Measurements from ENCODE around the gene SYCE3.

SYCE3 gene

DNA sequence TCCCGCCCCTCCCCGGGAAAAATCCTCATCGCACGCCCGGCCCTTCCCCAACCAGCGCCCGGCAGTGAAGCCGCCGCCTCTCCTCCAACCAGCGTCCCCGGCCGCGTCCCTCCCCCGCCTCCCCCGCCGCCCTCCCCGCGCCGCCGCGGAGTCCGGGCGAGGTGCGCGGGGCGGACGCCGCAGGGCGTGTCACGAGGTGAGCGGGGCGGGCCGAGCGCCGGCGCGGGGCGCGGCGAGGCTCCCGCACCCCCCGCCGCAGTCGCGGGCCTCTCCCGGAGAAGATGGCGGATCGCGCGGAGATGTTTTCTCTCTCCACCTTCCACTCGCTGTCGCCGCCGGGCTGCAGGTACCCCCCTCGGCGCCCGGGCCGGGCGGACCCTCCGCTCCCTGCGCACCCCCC is 37.8 kb upstream of the SYCE3 start, which contains the start of gene MAPK8IP2:
TSS of gene MAPK8IP2 (plus strand) at position 256 of the 400 bp plus-strand sequence. CDS start at position 282, 26 bp downstream.
- DNase-seq, result no peak

DNA sequence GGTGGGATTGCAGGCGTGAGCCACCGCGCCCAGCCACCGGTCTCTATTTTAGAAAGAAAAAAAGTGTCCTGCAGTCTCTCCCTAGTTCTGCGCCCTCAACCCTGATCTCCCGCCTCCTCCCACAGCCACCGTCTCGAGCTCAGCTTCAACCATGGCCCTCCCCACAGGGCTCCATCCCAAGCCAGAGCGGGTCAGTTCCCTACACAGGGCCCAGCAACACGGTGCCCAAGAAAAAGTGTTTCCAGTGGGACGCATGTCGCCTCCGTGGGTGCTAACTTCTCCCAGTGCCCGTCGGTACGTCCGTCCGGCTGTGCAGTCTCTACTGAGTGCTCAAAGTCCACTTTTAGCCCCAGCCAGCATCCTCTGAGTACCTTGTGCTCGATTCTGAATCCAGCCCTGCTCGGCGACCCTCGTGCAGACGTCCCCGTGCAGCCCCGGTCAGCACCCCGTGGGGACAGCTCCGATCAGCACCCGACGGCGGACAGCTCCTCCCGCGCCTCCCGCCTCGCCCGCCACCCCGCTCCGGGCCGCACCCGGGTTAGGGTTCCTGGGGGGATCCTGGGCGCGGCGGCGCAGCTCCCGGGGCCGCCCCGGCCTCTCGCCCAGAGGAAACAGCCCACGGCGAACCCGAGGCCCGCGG is 37.2 kb upstream of the SYCE3 start:
- DNase-seq, result peak; percentile 42

DNA sequence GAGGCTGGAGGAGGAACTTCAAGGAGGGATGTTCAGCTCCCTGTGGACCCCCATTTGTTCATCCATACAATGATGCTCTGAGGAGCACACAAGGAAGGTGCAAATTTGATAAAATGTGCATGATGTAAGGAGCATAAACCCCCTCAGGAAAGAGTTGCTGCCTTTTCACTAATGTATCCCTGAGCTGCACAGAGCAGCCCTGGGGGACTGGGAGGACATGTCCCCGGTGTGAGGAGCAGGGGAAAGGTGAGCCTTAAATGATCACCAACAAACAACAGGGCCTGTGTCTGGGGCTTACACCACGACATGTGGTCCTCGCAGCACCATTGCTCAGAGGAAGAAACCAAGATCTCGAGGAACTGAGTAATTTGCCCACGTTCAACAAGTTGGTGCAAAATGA is 34.4 kb upstream of the SYCE3 start:
- DNase-seq, result no peak

DNA sequence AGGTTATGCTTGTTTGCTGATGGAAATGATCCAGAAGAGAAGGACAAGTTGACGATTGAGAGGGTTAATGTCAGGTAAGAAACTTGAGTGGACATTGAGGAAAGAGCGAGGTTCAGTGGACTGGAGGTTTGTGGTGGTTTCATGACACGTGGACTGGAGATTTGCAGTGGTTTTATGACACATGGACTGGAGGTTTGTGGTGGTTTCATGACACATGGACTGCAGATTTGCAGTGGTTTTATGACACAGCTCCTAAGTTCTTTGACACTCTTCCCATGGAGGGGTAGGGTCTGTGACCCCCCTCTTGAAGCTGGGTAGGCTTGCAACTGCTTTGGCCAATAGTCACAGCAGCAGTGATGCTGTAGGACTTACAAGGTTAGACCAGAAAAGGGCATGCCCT is 32.5 kb upstream of the SYCE3 start:
- no peak for DNase-seq

DNA sequence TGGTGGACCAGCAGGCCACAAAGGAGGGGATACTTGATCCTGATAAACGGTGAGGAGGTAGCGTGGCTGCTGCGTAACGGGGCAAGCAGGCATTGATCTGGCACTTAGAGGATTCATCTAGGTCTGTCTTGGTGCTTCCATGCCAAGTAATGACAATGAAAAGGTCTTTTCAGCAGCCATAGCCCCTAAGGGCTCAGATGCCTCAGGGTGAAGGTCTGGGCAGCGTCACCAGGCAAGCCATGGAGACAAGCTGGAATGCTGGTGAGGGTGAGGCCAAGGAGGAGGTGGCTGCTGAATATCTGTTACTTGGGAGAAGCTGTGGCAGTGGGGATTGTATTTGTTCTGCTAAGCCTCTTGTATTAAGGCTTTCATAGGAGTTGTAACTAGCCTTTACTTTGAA is 24.7 kb upstream of the SYCE3 start:
- no peak for DNase-seq

DNA sequence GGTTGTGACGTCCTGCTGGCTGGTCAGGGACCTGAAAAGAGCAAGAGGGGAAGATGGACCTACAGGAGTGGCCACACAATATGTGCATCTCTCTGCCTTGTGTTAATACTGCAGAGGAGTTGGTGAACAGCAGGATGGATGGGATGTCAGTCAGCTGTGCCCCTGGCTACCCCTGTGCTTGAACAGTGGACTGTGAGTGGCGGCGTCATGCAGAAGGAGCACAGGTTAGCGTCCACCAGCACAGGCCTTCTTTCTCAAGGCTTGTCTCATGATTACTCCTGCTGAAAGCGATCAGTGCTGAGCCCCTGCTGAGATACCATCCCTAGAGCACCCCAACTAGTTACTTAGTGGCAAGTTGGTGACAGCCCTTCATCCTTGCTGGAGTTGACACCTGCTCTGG is 23.7 kb upstream of the SYCE3 start:
- DNase-seq, result no peak

DNA sequence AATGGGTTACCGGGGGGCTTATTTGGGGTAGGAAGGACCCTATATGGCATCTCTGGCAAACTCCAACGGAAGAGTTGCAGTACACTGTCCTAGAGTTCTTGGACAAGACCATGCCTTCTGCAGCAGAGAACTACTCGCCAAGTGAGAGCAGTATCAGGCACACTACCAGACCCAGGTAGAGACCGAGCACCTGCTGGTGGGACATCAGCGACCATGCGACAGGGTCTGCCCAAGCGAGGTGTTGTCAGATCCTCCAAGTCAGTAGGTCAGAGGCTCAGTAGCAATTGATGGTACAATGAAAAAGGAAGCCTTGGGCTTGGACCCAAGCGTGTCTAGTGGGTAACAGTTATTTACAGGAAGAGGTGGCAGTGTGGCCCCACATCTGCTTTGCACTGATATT is 23.1 kb upstream of the SYCE3 start:
- no peak for DNase-seq

DNA sequence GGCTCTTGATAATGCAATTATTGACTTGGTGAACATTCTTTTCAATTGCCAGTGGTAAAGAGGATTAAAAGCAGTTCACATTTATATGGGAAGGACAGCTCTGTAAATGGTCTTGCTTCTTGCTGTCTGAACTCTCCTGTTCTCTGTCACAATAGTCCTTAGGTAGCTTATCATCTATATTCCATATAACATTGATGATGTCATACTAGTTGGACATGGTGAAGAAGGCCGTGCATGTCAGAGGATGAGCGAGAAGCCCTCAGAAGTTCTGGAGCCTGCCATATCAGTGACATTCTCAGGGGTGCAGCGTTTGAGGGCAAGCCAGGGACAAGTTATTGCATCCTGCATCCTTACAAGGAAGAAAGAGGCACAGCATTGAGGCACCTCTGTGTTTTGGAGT is 22.5 kb upstream of the SYCE3 start:
- no peak for DNase-seq

DNA sequence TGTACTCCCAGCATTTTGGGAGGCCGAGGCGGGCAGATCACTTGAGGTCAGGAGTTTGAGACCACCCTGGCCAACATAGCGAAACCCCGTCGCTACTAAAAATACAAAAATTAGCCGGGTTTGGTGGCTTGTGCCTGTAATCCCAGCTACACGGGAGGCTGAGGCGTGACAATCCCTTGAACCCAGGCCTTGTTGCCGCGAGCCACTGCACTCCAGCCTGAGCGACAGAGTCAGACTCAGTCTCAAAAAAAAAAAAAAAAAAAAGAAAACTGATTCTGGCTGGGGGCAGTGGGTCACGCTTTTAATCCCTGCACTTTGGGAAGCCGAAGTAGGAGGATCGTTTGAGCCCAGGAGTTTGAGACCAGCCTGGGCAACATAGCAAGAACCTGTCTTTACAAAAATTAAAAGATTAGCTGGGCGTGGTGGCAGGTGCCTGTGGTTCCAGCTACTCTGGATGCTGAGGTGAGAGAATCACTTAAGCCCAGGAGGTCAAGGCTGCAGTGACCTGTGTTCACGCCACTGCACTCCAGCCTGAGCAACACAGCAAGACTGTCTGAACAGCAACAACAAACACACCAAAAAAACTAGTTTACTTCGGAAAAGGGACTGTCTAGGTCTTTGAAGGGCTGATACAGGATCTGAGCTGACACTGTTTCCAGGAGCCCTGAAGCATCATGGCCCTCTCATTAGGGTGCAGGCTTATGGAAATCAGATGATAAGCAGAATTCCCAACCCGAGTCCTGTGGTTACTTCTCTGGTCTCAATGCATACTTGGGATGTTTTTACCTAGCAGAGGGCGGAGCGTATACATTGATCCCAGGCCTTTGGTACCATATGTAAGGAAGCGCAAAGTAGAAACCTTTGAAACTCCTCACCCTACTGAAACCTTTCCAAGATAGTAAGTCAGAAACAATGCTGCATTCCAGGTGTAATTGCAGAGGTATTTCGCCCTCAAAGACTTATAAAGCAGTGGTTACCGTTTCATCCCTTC is 21.7 kb upstream of the SYCE3 start:
- DNase-seq, result no peak

DNA sequence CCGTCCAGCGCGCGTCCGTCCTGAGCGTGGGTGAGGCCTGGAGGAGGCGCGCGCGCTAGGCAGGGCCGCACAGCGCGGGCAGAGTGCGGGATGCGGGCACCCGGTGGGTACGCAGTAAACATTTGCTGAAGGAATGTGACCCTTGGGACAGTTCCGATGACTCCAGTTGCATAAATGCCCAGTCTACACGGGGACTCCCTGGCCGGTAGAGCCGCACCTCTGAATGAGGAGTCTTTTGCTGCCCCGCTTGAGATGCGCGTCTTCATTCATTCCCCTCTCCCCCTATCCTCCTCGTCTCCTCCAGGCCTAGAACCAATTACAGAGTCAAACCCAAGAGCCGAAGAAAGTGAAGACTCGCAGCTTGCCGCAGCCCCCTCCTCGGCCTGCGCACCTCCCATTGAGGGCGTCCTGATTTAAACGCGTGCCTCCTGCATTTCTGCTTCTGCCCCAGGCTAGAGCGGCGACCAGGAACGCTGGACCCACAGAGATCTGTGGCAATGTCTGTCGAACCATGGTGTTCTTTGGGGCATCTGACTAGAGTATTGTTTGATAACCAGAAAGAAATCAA is 20.7 kb upstream of the SYCE3 start:
- DNase-seq, result no peak

DNA sequence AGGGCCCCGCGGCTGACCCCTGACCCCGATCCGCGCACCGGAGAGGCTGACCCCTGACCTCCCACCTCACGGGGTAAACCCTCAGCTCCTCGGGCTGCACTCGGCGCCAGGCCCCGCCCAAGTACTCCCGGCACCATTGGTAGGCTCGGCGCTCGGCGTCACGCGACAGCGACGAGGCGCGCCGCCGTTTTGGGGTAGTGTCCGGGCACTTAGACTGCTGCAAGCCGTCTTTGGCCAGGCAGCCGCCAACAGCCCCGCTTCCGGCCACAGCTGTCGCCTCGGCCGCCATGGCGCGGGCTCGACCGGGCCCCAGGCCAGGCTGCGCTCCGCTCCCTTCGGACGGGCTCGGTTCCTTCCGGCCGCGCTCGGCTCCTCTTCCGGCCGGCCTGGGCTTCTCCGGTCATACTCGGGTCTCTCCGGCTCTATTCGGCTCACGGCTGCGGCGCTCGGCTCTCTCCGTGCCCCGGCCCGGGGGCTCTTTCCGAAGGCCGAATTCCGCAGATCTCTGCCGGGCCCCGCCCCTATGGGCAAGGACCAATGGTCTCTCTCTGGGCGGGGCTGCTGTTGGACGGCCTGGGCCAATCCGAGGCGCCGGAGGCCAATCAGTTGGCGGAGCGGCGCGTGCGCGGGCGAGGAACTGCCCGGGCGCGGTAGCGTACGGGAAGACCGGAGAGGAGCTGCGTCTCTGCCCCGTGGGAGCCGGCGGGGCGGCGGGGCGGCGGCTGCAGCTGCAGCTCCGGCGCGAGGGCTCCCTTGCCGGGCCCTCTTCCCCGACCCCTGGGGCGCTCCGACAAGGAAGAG is 20.0 kb upstream of the SYCE3 start, which contains the start of gene CHKB:
TSS of gene CHKB (minus strand) at position 357 of the 801 bp plus-strand sequence. CDS start at position 289, 68 bp downstream.
- DNase-seq, result peak; percentile 98

DNA sequence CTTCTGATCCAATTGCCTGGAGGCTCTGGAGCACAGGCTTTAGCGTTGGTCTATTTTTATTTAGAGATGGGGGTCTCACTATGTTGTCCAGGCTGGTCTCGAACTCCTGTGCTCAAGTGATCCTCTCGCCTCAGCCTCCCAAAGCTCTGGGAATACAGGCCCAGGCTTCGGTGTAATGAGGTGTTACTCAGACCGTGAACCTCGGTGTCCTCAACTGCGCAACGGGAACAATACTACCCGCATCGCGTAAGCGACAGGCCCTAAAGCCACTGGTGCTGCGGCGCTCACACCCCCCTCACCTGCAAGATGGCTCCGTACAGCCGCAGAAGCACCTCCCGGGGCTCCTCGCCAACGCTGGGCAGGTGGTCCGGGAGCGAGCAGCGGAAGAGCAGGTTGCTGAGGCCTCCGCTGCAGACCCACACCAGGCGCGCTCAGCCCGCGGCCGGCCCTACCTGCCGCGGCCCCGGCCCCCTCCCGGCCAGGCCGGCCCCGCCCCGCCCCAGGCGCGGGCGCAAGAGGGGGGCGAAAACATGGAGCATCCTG is 19.3 kb upstream of the SYCE3 start:
- DNase-seq, result no peak

DNA sequence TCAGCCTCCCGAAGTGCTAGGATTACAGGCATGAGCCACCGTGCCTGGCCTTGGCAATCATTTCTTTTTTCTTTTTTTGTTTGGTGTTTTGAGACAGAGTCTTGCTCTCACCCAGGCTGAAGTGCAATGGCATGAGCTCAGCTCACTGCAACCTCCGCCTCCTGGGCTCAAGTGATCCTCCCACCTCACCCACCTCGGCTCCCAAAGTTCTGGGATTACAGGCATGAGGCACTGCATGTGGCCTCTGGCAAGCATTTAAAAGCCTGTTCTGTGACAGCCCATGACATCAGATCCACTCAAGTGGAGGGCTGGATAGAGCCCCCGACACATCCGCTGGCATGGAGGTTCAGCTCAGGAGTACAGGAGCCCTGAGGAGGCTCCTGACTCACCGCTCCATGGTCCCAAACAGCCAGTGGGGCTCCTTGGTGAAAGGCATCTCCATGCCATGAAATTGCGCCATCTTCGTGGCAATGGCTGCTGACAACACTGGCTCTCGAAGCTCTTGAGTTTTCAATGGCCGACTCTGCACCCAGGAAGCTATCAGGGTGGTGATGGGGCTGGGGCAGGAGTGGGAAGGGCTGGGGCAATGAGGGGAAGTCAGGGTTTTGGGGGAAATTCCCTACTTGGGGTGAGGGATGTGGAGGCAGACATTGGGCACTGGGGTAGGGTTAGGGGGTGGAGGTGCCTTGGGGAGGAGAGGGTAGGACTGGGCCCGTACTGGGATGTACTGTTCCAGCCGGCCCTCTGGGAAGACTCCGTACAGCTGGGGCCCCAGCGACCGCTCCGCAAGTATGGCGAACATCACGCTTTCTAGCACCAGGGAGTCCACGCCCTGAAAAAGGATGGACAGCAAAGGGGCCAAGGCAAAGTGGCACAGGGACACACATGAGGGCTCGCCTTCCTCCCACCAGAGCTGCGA is 18.6 kb upstream of the SYCE3 start:
- DNase-seq, result no peak

DNA sequence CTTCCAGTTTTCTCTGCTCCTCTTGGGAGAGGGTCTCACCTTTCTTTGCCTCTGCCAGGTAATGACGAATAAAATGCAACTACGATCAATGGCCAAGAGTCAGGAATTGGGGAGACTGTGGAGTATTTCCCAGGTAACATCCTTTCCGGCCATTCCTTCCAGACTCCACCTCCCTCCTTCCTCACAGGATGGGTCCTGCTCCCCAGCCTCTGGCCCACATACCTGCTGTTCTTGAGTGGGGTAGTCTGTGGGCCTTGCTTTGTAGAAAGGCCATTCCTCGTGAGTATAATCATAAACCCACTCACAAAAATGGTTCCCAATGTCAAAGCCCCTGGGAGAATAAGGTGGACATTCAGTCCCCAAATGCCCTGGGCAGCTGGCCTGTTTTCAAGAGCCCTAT is 17.0 kb upstream of the SYCE3 start:
- DNase-seq, result no peak

DNA sequence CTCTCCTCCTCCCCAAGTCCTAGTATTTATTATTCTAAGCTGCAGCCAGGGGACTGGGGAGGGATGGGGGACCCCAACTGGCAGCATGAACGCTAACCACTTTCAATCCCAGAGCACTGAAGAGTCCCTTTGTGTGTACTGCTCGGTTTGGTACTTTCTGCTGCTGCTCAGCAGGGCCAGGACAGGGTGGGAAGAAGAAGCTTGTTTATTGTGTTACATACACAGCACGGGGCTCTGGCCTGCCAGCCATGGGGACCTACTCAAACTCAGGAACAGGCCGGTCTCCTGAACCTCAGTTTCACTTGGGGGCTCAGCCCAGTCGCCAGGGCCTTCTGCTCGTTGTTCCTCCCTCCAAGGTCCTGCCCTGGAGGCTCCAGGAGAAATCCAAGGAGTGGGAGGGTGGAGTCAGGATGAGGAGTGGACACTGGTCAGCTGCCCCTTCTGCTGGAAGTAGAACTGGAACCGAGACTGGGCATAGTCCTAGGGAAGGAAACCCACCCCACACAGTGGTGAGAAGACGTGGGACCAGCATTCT is 16.1 kb upstream of the SYCE3 start:
- no peak for DNase-seq

DNA sequence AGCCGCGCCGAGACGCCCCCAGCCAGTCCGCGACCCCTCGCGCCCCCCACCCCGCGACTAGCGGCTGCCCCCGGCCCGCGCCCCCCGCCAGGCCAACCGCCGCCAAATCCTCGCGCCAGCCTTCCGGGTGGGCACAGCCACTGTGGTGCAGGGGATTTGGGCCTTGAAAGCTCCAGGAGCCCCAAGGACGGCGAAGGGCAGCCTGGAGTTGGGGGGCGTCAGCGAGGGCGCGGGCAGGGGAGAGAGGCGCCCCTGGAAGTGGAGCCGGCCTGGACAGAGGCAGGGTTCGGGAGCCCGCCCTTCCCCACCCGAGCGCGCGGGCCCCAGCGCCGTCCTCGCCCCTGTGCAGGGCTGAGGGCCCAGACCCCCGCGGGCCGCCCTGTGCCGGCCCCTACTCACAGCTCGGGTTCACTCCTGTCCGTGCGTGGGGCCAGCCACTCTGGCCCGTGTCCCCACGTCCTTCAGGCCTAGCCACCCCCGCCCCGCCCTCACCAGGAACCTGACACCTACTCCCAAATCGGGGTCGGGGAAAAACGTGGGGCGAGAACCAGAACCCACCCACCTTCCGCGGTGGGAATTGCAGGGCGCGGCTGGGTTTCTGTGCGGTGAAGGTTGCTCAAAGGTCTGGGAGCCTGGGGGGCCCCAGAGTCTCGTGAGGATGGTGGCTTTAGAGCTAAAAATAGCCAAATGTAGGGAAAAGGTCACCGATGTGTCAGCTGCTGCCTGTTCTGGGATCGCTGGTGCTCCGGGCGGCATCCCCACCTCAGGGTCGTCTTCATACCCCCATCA is 15.5 kb upstream of the SYCE3 start, which contains the start of gene CPT1B:
TSS of gene CPT1B (minus strand) at position 441 of the 789 bp plus-strand sequence. CDS start 512 bp downstream, outside the sequence.
- DNase-seq, result peak; percentile 44

DNA sequence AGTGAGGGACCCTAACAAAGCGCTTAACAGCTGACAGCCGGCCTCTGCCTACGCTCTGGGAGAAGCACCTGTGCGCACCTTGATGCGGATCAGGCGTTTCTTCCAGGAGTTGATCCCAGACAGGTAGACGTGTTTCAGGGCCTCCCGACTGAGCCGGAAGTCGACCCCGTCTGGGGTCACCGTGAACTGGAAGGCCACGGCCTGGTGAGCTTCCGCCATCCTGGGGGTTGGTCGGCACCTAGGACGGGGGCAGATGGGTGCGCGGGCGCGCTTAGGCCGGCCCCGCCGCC is 14.9 kb upstream of the SYCE3 start:
- no peak for DNase-seq

DNA sequence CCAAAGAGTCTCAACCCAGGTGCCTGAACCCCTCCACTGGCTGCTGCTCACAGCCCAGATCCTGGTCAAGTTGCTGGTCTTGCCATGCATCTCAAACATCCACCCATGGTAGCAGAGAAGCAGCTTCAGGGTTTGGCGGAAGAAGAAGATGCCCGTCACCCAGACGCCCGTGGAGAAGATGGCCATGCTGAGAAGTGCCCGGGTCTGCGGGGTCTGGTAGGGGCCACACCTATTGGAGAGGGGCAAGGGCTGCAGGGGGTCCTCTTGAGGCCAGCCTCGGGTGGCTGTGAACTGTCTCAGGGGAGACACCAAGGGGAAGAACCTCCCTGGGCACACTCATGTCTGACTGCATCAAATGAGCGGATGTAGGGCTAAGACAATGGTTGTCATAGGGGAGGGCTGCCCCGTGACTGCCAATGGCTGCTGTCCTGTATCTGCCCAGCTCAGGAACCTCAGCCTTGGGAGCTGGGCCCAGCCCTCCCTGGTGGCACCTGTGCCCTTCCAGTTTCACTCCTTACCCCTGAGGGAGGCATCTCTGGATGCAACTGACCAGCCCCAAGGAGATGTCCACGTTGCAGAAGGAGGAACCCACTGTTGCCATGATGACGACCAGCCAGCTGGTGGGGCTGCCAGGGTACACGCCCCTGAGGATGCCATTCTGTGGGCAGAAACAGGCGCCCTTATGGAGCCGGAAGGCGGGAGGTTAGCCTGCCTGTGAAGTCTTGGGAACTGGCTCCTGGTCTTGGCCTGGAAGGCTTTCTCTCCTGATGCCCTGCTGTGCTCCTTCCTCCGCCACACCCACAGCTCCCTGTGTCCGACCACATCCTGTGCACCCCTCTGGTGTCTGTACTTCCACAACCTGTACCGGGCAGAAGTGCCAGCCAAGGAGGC is 14.3 kb upstream of the SYCE3 start:
- no peak for DNase-seq

DNA sequence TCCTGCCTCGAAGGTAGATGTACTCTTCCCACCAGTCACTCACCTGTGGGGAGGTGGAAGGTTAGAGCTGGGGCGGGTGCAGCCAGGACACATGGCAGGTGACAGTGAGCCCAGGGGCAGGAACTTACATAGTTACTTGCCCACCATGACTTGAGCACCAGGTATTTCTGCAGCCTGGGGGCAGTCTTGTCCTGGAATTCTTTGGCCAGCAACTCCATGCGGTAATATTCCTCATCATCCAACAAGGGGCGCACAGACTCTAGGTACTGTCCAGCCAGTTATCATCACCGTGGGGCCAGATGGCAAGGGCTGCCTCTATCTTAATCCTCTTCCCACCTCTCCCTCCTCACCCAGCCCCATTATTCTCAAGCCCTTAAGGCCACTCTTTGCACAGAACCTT is 13.4 kb upstream of the SYCE3 start:
- peak; percentile 53 for DNase-seq

Data from fibroblast of skin of scalp (primary cell).